SIG-M5 (cell line): ENCODE measurements around the gene SULT1C4.

Experiments
- DNase-seq: peaks from one replicate; lab custom pipeline; 2025; lab: John Stamatoyannopoulos, UW

The SULT1C4 gene

DNA sequence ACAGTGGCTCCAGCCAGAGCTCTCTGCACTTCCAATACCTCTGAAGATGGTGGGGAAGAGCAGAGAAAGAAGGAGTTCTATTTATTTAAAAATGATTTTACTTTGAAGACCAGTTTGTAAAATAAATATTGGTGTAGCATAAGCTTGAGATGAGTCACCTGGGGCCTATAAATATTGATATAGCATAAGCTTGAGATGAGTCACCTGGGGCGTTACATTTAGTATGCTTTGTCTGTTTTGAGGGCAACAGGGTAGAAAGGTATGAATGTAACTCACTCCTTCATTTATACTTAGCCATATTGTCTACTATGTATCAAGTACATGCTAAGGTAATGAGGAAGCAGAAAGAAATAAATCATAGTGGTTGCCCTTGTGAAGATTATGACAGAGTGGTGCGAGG lies 7.7 kb upstream of the SULT1C4 start:
- no peak for DNase-seq

DNA sequence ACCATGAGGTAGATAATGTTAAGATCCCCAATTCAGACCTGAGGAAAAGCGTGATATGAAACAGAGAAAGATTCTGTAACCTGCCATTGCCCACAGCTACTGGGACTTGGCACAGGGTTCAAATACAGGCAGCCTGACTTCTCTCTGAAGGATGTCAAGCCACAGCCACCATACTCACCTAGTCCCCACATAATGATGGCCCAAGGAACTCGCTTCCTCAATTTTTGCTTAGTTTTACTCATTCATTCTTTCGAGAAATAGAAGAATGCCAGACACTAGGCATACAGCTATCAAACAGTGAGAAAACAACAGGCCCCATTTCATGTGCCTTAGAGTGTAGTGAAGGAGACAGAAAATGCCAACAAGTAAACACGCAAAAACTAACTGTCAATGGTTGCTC lies 980 bp upstream of the SULT1C4 start:
- DNase-seq, result no peak

DNA sequence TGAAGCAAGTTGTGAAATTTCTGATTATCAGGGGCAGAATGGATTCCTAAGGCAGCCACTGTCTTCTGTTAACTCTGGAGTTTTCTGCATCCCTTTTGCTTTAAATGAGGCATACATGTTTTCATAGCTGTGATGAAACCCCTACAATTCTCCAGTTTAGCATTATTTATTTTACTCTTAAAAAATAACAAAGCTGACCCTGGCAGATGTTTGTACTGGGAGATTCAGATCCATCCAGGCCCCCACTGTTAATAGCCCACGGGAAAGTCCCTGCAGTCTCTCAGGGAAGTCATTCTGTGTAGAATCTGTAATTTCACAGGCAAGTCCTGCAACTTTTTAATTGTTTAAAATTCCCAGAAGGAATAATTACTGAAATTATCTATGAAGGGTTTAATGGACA lies 353 bp upstream of the SULT1C4 start:
- no peak for DNase-seq

DNA sequence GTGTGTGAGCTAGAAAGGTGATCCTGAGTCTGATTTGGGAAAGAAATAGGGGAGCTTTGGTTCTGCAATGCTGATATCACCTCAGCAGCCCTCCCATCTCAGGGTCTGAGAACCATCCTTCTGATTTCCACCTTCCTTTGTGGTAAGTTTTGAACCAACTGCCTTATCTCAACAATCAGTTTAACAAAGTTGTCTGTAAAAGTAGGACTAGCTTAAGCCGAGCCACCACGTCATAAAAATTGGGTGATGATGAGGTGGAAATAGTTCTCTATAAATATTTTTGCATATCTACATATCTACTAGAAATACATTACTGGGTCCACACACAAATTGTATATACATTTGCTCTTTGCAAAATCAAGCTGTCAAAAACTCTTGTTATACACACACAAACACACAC lies 1.1 kb downstream of the SULT1C4 start:
- DNase-seq, result no peak

DNA sequence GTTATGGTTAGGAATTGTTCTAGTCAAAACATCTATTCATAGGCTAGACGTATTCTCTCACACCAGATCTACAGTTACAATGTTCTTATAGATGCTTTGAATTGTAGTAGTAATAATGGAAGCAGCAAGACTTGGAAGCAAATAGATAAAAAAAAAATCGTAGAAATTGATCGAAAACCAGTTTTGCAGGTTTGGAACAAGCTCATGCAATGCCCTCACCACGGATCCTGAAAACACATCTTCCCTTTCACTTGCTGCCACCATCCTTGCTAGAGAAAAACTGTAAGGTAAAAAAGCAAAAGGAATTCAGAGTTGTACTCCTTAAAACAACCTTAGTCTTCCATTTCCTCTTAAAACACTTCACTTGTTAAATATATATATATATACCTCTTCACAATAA lies 4.4 kb downstream of the SULT1C4 start:
- DNase-seq, result no peak

DNA sequence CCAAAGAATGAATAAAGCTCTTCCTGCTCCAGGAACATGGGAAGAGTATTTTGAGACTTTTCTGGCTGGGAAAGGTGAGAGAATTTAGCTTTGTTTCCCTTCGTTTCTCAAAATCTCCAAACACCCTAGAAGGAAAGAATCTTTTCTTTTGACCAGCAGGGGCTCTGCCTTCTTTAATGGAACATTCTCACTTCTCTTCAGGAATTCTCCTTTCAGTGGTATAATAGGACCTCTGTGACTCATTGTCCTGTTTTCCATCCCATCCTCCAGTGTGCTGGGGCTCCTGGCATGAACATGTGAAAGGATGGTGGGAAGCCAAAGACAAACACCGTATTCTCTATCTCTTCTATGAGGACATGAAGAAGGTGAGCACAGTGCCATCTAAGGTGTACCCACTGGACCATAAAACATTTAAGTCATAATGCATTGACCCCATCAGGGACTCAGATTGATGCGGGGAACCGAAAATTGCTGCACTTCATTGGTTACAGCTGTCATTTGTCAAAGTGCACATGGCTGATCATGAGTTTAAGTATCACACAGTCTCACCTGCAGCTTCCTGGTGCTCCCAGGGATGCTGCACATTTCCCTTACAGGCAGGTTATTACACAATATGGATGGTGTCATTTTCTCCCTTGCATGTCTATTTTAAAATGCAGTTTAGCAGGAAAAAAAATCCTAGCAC lies 5.5 kb downstream of the SULT1C4 start:
- DNase-seq, result no peak

DNA sequence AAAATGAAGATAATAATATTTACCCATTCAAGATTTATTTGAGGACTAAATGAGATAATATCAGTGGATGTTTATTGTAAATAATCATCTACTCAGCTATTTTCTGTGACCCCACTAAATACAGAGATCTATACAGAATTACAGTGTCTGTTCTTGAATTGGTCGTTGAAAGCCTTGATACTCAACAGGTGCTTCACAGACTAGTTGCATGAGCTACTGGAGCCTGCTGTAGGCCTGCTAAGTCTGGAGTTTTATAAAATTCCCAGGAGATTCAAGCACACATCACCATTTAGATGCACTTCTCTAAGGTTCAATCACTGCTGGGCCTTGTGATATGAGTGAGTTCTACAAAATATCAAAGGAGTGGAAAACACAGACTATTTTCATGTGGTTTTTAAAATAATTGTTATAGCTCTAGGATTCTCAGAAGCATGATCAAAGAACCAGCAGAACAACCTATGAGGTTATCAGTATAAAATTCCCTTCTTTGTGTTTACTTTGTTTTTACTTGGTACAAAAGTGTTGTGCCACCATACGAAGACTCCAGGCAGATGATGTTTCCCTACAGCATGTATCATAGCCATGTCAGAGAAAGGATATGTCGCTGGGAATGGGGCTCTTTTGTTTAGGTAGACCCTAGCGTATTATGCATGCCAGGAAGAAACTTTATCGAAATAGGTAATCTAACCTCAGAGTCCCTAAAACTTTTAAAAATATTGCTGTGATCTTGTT lies 7.1 kb downstream of the SULT1C4 start:
- no peak for DNase-seq

DNA sequence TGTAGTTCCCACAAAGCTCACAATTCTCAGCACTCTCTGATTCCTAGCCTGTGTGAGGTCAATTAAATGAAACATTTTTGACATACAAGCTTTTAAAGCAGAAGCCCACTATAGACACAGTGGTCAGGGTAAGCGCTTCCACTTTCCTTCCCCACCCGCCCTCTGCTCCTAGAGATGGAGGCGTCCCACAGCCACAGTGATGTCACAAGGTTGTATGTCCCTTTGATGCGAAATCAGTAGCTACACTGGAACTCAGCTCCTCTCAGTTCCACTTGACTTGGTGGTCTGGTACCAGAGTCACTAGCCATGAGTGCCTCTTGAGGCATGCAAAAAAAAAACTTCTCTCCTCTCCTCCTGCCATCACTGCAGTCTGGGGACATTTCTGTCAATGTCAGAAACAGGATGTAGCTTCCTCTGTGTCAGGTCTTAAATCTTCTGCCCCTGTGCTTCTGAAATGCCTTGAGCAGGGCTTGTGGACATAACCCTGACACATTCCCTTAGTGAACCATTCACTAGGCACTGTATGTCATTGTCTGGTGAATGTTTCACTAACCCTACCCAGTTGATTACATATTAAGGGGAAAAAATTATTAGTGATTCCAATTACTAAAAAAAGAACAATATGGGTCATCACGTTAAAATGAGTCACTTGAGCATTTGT lies 7.8 kb downstream of the SULT1C4 start:
- DNase-seq, result no peak

DNA sequence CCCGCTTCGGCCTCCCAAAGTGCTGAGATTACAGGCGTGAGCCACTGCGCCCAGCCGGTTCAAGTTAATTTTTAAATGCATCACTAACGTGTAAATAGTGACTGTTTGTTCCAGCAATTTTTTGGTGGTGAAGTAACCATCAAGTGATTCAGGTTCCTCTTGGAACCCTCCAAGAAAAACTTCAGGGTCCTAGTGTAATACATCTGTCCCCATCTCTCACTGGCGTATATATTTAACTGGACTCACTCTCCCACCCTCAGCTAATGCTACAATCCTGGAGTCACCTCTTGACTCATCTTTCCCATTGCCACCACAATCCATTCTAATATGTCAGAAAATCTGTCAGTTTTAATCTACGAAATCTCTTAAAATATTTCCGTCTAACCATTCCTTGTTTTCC lies 10.3 kb downstream of the SULT1C4 start:
- no peak for DNase-seq

DNA sequence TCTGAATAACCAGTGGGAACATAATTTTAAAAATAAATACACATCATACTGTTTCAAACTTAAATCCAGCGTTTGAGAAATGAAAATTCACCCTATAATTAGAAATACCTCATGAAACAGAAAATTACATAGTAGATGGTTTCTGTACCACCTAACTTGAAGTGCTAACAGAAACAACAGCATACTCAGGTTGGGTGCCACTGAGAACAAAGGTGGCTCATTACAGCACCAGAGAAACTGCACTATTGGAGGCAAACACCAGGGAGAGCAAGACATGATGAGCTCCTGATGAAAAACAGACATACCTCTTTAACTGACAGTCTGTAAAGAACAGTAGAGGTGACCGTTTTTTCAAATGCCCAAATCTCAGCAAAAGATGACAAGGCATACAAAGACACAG lies 12.6 kb downstream of the SULT1C4 start:
- no peak for DNase-seq

DNA sequence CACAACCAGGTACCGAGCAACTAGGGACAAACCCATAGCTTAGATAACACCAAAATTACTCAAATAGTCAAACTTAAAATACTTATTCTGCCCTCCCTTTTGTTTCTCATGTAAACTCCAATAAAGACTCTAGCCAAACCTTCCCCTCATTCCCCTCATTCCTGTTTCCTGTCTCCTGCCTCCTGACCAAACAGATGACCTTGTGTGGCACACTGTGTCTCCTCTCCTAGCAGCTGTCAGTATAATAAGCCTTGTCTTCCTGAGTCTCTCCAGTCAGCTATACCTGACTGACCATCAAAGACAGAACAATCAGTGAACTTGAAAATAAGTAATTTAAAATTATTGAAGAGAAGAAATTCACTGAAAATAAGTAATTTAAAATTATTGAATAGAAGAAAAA lies 14.3 kb downstream of the SULT1C4 start:
- no peak for DNase-seq

DNA sequence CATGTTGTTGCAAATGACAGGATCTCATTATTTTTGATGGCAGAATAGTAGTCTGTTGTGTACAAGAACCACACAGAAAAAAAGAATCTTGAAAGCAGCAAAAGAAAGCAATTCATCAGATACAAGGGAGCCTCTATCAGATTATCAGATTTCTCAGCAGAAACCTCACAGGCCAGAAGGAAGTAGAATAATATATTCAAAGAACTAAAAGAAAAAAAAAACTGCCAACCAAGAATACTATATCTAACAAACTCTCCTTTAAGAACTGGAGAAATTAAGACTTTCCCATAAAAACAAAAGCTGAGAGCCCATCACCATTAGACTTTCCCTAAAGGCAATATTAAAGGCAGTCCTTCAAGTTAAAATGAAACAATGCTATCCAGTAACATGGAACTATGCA lies 15.4 kb downstream of the SULT1C4 start:
- no peak for DNase-seq

DNA sequence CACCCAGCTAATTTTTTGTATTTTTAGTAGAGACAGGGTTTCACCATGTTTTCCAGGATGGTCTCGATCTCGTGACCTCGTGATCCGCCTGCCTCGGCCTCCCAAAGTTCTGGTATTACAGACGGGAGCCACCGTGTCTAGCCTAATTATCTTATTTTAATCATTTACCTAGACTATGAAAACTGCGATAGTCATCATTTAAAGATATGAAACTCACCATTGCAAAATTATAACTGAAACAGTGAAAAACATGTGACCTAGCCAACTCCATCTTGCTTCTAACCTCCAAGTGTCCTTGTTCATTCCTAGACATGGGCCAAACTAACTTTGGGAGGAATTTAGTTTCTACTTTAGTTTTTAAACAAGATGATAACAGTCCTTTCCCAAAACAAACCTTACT lies 17.4 kb downstream of the SULT1C4 start:
- DNase-seq, result no peak

DNA sequence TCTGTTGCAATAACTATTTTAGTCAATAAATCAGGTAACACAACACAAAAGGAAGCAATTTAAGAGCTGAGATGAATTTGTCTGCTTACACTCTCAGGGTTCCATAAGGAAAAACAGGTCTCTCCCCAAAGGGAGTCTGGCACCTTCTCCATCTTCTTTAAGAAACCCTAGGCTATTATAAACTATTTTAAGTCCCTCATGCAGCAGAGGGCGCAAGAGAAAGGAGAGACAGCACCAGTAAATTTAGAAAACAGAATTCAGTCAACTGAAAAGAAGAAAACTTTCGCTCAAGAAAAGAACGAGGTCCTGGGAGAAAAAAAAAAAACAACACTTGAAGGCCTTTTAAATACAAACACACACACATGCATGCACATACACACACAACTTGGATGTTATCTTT lies 19.1 kb downstream of the SULT1C4 start:
- DNase-seq, result no peak

DNA sequence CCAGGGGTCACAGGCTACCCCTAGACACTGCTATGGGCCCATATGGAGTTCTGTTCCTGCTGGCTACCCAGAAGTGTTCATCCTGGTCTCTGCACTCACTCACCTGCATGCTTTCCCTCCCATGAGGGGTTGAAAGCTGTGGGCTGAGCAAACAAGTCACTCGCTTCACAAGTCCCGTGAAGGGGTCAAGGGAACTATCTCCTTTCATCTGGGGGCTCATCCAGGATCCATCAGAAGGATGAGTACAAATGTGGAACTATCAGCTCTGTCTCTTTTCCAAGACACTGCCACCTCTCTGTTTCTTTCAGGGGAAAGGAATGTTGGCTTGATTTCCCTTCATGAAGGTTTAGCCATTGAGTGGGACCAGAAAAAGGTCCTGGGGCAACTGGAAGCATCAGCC lies 21.7 kb downstream of the SULT1C4 start:
- DNase-seq, result no peak

DNA sequence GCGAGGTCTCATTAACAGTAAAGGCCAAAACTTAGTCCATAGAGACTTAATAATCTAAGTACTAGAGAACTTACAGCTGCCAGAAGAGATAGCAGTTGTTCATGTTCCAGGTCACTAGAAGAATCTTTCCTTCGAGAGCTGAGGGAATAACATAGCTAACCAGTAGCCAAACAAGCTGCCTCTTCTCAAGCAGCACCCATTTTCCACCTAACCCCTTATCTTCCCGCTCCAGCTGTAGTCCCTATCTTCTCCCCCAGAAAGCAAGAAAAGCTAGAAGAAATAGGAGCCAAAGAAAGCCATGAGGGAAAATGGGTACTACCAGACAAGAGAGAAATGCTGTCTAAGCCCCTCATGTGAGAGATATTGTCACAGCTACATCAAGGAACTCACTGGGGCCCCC lies 24.0 kb downstream of the SULT1C4 start:
- no peak for DNase-seq

DNA sequence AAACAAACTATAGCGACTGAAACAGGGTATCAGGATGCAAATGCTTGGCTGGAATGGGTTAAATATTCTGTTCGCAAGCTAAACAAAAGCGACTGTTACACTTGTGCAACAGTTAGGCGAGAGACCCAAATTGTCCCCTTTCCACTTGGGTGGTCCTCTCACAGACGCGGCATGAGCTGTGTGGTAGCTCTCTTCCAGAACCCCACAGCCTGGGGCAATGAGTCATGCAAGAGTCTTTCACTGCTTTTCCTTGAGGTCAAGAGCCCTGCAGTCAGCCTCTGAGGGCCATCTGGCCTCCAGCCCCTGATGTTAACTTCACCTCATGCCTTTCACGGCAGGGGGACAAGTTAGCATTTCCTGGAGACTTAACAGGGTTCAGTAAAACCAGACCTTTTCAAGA lies 25.7 kb downstream of the SULT1C4 start:
- no peak for DNase-seq

DNA sequence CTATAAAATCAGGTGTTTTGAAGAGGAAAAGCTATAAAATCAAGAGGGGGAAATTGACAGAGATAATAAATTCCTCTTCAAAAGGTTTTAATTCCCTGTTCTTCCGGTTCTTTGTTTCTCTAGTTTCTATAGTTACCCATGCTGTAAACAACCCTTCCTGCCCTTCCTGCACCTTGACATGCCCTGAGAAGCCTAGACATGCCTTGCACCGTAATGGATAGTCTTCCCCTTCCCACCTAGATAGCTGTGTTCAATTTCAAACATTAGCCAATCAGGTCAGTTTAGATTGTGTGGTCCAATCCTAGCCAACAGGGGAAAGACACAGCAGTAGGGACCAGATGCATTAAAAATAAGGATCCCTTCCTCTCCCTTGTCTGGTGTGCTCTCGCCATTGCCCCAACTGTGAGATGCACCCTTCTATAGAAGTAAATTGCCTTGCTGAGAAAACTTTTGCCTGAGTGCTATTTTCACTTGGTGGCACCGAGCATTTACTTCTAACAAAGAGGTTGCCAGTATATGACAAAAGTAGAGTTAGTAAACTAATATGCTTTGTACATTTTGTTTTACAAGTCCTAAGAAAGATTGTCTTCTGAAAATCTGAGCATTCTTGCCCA lies 27.1 kb downstream of the SULT1C4 start:
- DNase-seq, result no peak

DNA sequence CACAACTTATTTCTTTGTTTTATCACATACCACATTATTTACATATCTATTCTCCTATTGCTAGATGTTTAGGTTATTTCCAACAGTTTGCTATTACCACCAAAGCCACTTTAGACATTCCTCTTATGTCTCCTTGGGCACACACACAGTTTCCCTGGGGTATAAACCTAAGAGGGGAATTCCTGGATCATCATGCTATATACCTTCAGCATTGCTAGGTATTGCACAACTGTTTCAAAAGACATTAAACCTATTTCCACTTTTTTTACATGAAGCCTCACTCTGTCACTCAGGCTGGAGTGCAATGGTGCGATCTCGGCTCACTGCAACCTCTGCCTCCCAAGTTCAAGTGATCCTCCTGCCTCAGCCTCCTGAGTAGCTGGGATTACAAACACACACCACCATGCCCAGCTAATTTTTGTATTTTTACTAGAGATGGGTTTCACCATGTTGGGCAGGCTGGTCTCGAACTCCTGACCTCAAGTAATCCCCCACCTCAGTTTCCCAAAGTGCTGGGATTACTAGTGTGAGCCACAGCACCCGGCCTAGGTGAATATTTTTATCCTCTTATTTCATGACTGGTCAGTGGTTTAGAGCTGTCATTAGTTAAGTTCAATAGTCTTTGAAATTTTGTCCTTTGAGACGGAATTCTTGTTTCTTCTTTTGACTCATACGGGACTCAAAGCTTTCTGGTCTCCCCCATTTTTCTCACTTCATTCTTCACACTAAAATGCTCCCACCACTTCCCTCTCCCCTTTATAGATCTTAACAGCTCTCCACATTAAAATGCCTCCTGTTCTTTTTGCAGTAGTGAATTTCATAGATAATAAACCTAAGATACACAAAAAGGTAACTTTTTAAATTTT lies 30.3 kb downstream of the SULT1C4 start:
- no peak for DNase-seq

DNA sequence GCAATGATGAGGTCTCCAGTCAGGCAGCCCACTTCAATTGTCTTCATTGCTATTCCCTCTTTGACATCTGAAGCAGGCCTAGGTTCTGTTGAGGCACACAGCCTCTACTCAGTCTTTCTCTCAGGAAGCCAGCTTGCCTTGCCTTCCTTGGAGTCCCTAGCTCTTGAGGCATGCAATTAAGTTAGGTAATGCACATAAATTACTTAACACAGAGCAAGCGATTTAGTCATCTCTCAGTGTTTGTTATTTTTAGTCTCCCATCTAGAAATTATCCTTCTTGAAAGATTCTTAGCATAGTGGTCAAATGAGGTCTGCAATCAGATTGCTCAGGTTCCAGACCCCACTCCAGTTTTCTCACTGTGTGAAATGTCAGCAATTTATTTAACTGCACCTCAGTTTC lies 32.0 kb downstream of the SULT1C4 start:
- no peak for DNase-seq

DNA sequence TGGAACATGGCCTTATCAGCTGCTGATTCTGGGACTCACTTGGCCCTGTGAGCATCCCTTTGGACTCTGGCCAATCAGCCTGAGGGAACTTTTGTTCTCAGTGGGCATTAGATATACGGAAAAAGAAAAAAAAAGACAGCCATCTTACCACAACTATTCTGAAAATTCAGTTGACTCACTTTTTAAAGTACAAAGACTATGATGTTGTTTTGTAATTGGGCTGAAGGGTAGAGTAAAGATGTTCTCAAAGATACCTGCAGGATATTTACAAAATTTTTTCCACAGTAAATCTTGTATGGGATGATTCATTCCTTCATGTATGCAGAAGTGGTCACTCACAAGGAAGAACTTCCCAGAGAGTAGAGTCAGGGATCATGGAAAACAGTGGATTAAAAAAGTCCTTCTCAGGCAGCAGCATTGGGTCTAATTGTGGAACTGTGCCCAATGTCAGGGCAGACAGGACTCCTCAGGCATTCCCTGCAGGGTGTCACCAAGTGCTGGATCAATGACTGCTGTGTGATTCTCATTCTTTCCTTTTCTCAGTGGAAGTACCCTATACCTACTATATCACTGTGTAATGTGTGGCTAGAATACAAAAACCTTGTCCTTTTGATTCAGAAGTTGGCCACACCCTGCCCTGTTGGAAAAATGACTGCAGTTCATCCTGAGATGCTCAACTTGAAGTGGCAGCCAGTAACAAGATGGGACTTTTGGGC lies 35.4 kb downstream of the SULT1C4 start:
- DNase-seq, result no peak
